Pancreas (tissue), 10 donors: Measurements from ENCODE around the gene TYK2. TPM values are rescaled to one million over a fixed set of nuclear protein-coding genes. Genes with fewer than 3 reads are reported as not detected.
A peak's percentile ranks its signal among the peaks of the same experiment; 100 is the strongest.

Experiments
- ATAC-seq, 4 donors: fragments of 200-7000 bp; cut with Tn5 transposase; one replicate each; pipeline versions ENCODE4 v1.8.0 to v1.9.1; 2020; ENCODE audit warnings: mild to moderate bottlenecking in 4 of 4, moderate library complexity in 4 of 4
- DNase-seq, 6 donors: peaks; one replicate each; pipeline ENCODE4 v3.0.0-alpha.2; 2020
- FAIRE-seq: peaks from 2 replicates; lab custom pipeline; 2012; peaks lifted over from hg19 to GRCh38; lab: Jason Lieb, UNC
- H3K27ac ChIP-seq, 4 donors: fragments of 200-600 bp; sonication (generic); 1 replicate in 3 of 4; 2 replicates in 1 of 4; pipeline versions ENCODE4 v1.5.0 to v1.8.0; 2020
- H3K27me3 ChIP-seq, 4 donors: fragments of 200-600 bp; one replicate each; pipeline ENCODE4 v1.8.0; 2021
- H3K36me3 ChIP-seq, 3 donors: fragments of 200-600 bp; sonication (generic) in 1 of 3; one replicate each; pipeline versions ENCODE4 v1.5.0 to v1.8.0; 2020 to 2021
- H3K4me1 ChIP-seq, 3 donors: fragments of 200-600 bp; one replicate each; pipeline ENCODE4 v1.8.0; 2021
- H3K4me3 ChIP-seq, 4 donors: fragments of 200-600 bp; sonication (generic) in 2 of 4; one replicate each; pipeline versions ENCODE4 v1.5.0 to v1.8.0; 2020 to 2021
- H3K9me3 ChIP-seq, 4 donors: fragments of 200-600 bp; one replicate each; pipeline ENCODE4 v1.8.0; 2021
- WGBS, 2 donors: extraction: QIAGEN DNeasy Blood & Tissue Kit; methylation state at CpG; one replicate each; pipeline ENCODE4 v1.1.7; 2013; 5-methylcytosine and 5-hydroxymethylcytosine counted together
- intact Hi-C, 3 donors: fragments of 100-400 bp; cut with DNase I; formaldehyde crosslinking; loops; one replicate each; pipeline versions ENCODE4 v1.11.1 to v1.14.2; 2022
- polyA plus RNA-seq, 2 donors: library from polyadenylated mRNA; stranded (reverse); fragments of 200-250 nt; gene quantifications; one replicate each; pipeline ENCODE4 v1.2.3, GENCODE V29; 2013
- total RNA-seq, 6 donors: library from RNA; stranded (reverse); fragmentation: NEBNext Ultra II Directional in 4 of 6; extraction: Animal tissue kit (Norgen Biotek cat#: 25700) in 4 of 6; gene quantifications; one replicate each; pipeline versions ENCODE4 v1.2.1 to v1.2.4, GENCODE V29; 2021 to 2023
- TF ChIP-seq, protein P1 (sequence below), 4 donors: fragments of 200-600 bp; sonication (generic) in 3 of 4; IDR thresholded peaks; one replicate each; pipeline versions ENCODE4 v1.5.0 to v1.8.0; 2021; ENCODE audit warnings: antibody characterized with exemption in 4 of 4
- donor health status: healthy with polysubstance abuse.
- donor health status: DM: no; HTN: no; CAD: no; lungs with moderate emphysema.
- donor health status: DM: no; HTN: no; CAD: no.
- donor health status: control.
- donor health status: control.
- donor health status: Bipolar disorder and iron deficiency.
- donor health status: DM: yes; HTN: yes; CAD: no.
- donor health status: DM: no; HTN: no; CAD: no.
- donor health status: DM: no; HTN: no; CAD: no.
- donor health status: DM: yes; HTN: yes; CAD: no.

Gene TYK2
- total RNA-seq, result 10 to 100 TPM; 42.5 to 90.3 (median 53.3) TPM
- polyA plus RNA-seq, result 100 to 1,000 TPM; 203 to 302 TPM

DNA sequence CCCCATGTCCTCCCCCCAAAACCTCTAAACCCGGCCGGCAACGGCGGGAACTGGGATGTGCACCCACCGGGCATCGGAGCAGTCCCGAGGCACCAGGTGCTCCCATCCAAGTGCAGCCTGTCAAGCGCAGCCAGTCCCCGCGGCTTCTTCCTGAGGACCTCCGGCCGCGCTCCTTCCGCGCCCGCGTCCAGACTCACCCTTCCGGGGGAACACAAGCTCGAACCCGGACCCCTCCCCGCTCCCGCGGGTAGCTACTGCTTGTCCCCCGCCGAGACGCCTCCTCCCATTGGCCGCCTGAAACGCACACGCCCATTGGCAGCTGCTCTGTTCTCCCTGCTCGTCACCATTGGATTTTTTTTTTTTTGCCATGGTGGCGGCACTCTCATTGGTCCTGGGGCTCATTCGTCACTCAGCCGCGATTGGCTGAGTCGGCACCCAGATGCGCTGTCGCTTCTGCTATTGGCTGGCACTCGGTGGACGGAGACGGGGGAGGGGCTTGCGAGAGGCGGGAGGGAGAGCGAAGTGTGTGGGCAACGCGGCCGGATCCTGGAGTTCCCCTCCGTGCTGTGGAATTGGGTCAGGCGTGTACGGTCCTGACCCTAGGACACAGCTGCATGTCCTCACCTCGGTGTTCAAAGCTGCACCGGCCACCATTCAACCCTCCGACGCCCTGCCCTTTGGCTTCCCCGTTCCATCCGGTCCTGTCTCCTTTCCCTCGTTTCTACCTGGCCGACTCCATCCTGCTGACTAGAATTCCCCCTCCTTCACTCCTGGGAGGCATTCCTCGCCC lies at the start of gene TYK2:
Gene TYK2 (minus strand): TSS at position 260 of the 790 bp plus-strand sequence. CDS start 2,166 bp downstream, outside the sequence.
- WGBS, 2 donors, result 0 to 1% methylated on average over 57 to 58 of the region's 58 CpGs
- no peaks in the 10 kb centered on the region for H3K9me3 ChIP-seq
- H3K4me1 ChIP-seq, result peaks cover 2 to 5% (median 4%) of the 10 kb centered on the region in 3 donors
- intact Hi-C loops, result no loop called here
- H3K4me3 ChIP-seq, result peak within 1 kb of the TSS; percentile 71 to 95 (median 82)
- peak; percentile 97 to 99 (median 99) for ATAC-seq
- FAIRE-seq, result peak; percentile 88
- H3K27ac ChIP-seq, result peak within 1 kb of the TSS; percentile 53 to 83 (median 68)
- no peaks in the 10 kb centered on the region for H3K27me3 ChIP-seq
- TF ChIP-seq, protein P1, sequence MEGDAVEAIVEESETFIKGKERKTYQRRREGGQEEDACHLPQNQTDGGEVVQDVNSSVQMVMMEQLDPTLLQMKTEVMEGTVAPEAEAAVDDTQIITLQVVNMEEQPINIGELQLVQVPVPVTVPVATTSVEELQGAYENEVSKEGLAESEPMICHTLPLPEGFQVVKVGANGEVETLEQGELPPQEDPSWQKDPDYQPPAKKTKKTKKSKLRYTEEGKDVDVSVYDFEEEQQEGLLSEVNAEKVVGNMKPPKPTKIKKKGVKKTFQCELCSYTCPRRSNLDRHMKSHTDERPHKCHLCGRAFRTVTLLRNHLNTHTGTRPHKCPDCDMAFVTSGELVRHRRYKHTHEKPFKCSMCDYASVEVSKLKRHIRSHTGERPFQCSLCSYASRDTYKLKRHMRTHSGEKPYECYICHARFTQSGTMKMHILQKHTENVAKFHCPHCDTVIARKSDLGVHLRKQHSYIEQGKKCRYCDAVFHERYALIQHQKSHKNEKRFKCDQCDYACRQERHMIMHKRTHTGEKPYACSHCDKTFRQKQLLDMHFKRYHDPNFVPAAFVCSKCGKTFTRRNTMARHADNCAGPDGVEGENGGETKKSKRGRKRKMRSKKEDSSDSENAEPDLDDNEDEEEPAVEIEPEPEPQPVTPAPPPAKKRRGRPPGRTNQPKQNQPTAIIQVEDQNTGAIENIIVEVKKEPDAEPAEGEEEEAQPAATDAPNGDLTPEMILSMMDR (IDR thresholded peaks at IDR 0.05), result no peak
- peak; percentile 96 to 99 (median 98) for DNase-seq
- no peaks in the 10 kb centered on the region for H3K36me3 ChIP-seq

DNA sequence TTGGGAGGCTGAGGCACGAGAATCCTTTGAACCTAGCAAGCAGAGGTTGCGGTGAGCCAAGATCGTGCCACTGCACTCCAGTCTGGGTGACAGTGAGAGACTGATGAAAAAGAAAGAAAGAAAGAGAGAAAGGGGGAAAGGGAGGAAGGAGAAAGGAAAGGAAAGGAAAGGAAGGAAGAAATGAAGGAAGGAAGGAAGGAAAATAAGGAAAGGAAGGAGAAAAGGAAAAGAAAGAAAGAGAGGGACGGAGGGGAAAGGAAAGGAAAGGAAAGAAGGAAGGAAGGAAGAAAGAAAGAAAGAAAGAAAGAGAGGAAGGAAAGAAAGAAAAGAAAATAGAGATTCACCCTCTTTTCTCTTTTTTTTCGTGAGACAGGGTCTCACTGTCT lies 48.6 kb upstream of the TYK2 start:
- Histone ChIP-seq H3K27me3 (no peaks in the 10 kb centered on the region), H3K27ac (no peak overlapping the region)
- ATAC-seq, result no peak

DNA sequence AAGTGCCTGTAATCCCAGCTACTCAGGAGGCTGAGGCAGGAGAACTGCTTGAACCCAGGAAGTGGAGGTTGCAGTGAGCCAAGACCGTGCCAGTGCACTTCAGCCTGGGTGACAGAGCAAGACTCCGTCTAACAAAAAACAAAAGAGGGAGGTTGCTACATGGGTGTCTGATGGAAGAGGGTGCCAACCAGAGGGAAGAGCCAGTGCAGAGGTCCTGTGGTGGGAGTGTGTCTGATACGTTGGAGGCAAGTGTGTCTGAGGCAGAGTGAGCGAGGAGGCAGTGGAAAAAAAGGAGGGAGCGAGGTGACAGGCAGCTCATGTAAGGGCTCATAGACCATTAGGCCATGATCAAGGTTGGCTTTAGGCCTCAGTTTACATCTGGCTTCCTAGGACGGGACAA lies 46.8 kb upstream of the TYK2 start:
- Histone ChIP-seq H3K27me3 (no peaks in the 10 kb centered on the region), H3K27ac (no peak overlapping the region), H3K36me3 (no peaks in the 10 kb centered on the region), H3K9me3 (no peaks in the 10 kb centered on the region), H3K4me3 (no peak overlapping the region), H3K4me1 (peaks cover 0 to 22% (median 0%) of the 10 kb centered on the region in 3 donors)
- no peak for DNase-seq
- 91 to 97% methylated on average over 5 to 6 of the region's 6 CpGs for WGBS, 2 donors
- intact Hi-C loops, result no loop called here
- FAIRE-seq, result no peak
- TF ChIP-seq, protein P1 (IDR thresholded peaks at IDR 0.05), result no peak
- ATAC-seq, result no peak

More for the DNA sequence above, 48.6 kb upstream of the TYK2 start:
- intact Hi-C loops, result no loop called here
- Histone ChIP-seq H3K9me3 (no peaks in the 10 kb centered on the region), H3K4me3 (no peak overlapping the region), H3K4me1 (peaks cover 0 to 27% (median 4%) of the 10 kb centered on the region in 3 donors), H3K36me3 (no peaks in the 10 kb centered on the region)
- DNase-seq, result no peak
- FAIRE-seq, result no peak
- 75 to 85% methylated on average over 5 of the region's 5 CpGs for WGBS, 2 donors
- TF ChIP-seq, protein P1 (IDR thresholded peaks at IDR 0.05), result no peak

DNA sequence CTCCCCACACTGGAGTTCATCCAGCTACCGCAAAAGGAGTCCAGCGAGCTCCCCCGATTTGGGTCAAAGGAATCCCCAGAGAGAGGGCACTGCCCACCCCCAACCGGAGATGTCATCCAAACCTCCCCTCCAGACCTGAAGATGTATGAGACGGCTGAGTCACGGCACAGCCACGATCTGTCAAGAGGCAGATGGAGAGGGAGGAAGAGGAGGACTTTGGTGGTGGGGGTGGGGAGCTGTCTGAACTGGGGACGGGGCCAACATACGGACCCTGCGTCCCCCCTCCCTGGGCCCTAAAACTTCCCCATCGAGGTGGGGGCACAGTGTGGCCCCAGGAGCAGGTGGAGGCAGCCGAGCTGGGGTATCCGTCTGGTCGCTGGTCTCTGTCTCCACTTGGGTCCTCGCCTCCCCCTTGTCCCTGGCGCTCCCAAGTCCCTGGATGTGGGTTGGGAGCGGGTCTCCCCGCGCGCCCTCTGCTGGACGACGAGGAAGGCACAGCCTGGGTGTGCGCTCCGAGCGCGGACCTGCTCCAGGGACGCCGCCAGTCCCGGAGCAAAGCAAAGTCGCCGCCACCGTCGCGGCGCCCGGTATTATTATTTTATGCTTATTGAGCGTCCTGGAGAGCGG lies 43.8 kb upstream of the TYK2 start:
- no peaks in the 10 kb centered on the region for H3K36me3 ChIP-seq
- peaks cover 0 to 17% (median 3%) of the 10 kb centered on the region in 4 donors for H3K27me3 ChIP-seq
- DNase-seq, result peak; percentile 74 to 97 (median 88)
- WGBS, 2 donors, result 2 to 3% methylated on average over 36 to 38 of the region's 38 CpGs
- ATAC-seq, result peak; percentile 92 to 96 (median 93)
- H3K27ac ChIP-seq, result no peak overlapping the region
- peak overlapping the region in 2 of 4 donors; percentile 29 to 35 for H3K4me3 ChIP-seq
- H3K4me1 ChIP-seq, result peaks cover 0 to 22% (median 0%) of the 10 kb centered on the region in 3 donors
- TF ChIP-seq, protein P1 (IDR thresholded peaks at IDR 0.05), result peak; percentile 83 to 93 (median 88)
- intact Hi-C loops, result no loop called here
- FAIRE-seq, result no peak
- no peaks in the 10 kb centered on the region for H3K9me3 ChIP-seq
